Measurements from ENCODE around the gene CEP131.

DNA sequence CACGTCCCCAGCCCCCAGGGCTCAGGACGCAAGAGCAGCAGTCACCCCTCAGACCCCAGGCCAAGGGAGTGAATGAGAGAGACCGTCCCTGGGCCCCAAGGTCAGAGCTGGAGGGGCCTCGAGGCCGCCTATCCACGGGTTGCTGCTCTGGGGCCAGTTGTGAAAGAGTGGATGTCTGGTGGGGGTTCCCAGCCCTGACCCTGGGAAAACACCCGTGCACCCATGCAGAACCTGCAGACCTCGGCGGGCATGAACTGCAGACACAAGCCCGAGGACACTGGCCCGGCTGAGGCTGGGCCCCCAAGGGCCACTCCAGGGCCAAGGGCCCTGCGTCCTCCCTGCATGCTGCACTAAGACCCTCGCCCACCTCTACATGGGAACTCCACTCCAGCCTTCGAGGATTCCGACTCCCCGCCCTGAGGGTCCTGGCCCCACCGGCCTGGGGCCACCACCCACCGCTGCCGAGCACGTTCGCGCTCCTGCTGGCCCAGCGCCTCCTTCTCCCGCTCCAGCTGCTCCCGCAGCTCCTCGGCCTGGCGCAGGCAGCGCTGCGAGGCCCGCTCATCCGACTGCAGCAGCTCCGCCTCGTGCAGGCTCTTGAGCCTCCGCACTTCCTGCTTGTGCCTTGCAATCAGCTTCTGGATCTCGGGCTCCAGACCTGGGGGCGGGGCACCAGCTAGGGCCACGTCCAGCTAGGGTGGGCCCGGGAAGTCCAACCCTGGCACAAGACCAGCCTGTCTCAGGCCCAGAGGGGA is 29.1 kb downstream of the CEP131 start:
- TF ChIP-seq POLR2A (IDR thresholded peaks at IDR 0.05), result no peak
- TF ChIP-seq, protein P1, sequence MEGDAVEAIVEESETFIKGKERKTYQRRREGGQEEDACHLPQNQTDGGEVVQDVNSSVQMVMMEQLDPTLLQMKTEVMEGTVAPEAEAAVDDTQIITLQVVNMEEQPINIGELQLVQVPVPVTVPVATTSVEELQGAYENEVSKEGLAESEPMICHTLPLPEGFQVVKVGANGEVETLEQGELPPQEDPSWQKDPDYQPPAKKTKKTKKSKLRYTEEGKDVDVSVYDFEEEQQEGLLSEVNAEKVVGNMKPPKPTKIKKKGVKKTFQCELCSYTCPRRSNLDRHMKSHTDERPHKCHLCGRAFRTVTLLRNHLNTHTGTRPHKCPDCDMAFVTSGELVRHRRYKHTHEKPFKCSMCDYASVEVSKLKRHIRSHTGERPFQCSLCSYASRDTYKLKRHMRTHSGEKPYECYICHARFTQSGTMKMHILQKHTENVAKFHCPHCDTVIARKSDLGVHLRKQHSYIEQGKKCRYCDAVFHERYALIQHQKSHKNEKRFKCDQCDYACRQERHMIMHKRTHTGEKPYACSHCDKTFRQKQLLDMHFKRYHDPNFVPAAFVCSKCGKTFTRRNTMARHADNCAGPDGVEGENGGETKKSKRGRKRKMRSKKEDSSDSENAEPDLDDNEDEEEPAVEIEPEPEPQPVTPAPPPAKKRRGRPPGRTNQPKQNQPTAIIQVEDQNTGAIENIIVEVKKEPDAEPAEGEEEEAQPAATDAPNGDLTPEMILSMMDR (IDR thresholded peaks at IDR 0.05), result no peak
